ENCODE data around the gene EMILIN2.

GRCh38 chr18:2906704-2907549 lies 60.1 kb downstream of the EMILIN2 start:
- no peak for TF ChIP-seq CTCF (optimal IDR thresholded peaks at IDR 0.05 in 1 of 3, IDR thresholded peaks at IDR 0.05 in 1 of 3, conservative IDR thresholded peaks at IDR 0.05 in 1 of 3; ENCODE audit: extremely low read depth in 1 of 3, insufficient read depth in 2 of 3, low read length in 3 of 3)
- TF ChIP-seq EZH2 (IDR thresholded peaks at IDR 0.05; ENCODE audit: low read length): peak; percentile 84

Data from keratinocyte (primary cell).